Mammary epithelial cell (primary cell): ENCODE measurements around the gene DDX4.

ENCODE experiments used
- EZH2 ChIP-seq: IDR thresholded peaks from 2 replicates; pipeline ENCODE4 v1.6.1; 2012; ENCODE audit warnings: low read length, inconsistent platforms, borderline replicate concordance
- TF ChIP-seq, protein P1 (sequence below), 2 donors: IDR thresholded peaks in 1 of 2; conservative IDR thresholded peaks in 1 of 2; 2 replicates each; pipeline ENCODE4 v1.5.1; 2011 to 2012; ENCODE audit warnings: inconsistent platforms in 2 of 2, low read length in 2 of 2, mild to moderate bottlenecking in 2 of 2, control low read depth in 1 of 2, low read depth in 1 of 2; ENCODE audit not compliant: insufficient read depth in 1 of 2; ENCODE audit errors: extremely low read depth in 1 of 2

GRCh38 chr5:55711507-55712022 is 26.3 kb upstream of the DDX4 start:
- TF ChIP-seq, protein P1, sequence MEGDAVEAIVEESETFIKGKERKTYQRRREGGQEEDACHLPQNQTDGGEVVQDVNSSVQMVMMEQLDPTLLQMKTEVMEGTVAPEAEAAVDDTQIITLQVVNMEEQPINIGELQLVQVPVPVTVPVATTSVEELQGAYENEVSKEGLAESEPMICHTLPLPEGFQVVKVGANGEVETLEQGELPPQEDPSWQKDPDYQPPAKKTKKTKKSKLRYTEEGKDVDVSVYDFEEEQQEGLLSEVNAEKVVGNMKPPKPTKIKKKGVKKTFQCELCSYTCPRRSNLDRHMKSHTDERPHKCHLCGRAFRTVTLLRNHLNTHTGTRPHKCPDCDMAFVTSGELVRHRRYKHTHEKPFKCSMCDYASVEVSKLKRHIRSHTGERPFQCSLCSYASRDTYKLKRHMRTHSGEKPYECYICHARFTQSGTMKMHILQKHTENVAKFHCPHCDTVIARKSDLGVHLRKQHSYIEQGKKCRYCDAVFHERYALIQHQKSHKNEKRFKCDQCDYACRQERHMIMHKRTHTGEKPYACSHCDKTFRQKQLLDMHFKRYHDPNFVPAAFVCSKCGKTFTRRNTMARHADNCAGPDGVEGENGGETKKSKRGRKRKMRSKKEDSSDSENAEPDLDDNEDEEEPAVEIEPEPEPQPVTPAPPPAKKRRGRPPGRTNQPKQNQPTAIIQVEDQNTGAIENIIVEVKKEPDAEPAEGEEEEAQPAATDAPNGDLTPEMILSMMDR (conservative IDR thresholded peaks at IDR 0.05 in 1 of 2, IDR thresholded peaks at IDR 0.05 in 1 of 2; ENCODE audit: extremely low read depth in 1 of 2, insufficient read depth in 1 of 2, low read depth in 1 of 2, low read length in 2 of 2) = no peak
- no peak for TF ChIP-seq EZH2
